ENCODE results near the gene PTPRD.

The PTPRD gene

DNA sequence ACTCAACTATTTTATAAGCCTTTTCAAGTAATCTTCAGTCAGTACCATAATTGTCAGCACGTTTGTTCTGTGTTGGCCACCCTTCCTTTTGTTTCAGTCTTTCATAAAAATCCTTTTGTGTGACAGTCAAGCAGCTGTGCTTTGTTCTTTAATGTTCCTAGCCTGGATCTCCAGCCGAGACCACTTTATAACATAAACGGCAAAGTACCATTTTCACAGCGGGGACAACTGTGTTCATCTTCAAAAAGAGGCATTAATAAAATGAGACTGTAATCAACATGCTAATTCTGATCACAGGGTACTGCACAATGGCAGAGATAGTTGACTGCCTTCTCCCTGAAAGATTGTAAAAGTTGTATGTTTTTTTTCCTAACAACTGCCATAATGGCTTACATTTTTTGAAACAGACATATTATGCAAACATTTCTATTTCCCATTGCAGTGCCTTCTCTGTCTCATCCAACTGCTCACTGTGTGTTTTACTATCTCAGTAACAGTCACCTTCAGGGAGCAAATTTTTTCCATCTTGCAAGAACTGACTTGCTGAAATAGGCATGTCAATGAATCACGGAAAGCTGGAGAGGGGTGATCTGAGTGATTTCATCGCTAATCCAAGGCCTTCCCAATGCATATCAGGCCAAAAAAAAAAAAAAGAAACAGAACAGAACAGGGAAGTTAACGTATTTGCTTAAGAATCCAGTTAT is 1984.7 kb downstream of the PTPRD start:
- no peaks in the 10 kb centered on the region for H3K27me3 Mint-ChIP-seq
- ATAC-seq: no peak

DNA sequence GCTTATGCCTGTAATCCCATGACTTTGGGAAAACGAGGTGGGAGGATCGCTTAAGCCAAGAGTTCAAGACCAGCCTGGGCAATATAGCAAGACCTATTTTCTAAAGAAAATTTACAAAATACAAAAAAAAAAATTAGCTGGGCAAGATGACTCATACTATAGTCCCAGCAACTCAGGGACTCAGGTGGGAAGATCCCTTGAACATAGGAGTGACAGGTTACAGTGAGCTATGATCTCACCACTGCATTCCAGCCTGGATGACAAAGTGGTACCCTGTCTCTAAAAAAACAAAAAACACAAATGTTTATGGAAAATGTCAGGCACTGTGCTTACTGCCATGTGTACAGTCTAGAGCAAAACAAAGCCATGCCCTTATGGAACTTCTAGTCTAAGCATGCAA is 1989.9 kb downstream of the PTPRD start:
- DNase-seq (no peak), ATAC-seq (no peak)
- Mint-ChIP-seq H3K9me3 (peaks cover 6% of the 10 kb centered on the region), H3K27ac (no peak overlapping the region), H3K4me1 (no peaks in the 10 kb centered on the region), H3K4me3 (no peak overlapping the region), H3K36me3 (ENCODE audit: low read depth) (no peaks in the 10 kb centered on the region), H3K27me3 (peaks cover 2% of the 10 kb centered on the region)

More for the DNA sequence above, 1984.7 kb downstream of the PTPRD start:
- Mint-ChIP-seq H3K36me3 (ENCODE audit: low read depth) (no peaks in the 10 kb centered on the region), H3K4me3 (no peak overlapping the region), H3K27ac (no peak overlapping the region), H3K9me3 (no peaks in the 10 kb centered on the region), H3K4me1 (no peaks in the 10 kb centered on the region)
- DNase-seq: no peak

DNA sequence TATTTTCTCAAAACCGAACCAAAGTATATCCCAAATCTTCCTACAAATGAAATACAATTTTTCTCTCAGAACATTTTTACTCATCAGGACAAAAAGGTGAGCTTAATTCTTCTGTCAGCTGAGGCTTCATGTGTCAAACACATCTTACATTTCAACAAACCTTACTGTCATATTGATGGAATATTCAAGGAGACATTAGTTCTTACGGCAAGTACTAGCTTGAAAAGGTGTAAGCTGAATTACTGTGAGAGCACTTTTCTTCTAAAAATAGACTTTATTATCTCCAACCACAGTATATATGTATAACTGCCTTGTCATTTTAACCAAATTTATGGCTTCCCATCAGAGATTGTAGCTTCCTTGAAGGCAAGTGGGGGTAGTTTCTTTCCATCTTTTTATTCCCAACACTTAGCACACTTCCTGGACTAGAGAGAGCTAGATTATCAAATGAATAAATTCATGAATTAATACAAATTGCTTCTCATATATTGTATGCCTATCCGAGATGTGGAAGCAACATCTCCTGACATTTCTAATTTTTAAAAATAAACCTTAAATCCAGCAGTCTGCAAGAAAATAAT is 1990.5 kb downstream of the PTPRD start:
- DNase-seq (no peak), ATAC-seq (no peak)
- Mint-ChIP-seq H3K4me1 (no peaks in the 10 kb centered on the region), H3K36me3 (ENCODE audit: low read depth) (no peaks in the 10 kb centered on the region), H3K27ac (no peak overlapping the region), H3K4me3 (no peak overlapping the region), H3K9me3 (peaks cover 6% of the 10 kb centered on the region), H3K27me3 (peaks cover 2% of the 10 kb centered on the region)

DNA sequence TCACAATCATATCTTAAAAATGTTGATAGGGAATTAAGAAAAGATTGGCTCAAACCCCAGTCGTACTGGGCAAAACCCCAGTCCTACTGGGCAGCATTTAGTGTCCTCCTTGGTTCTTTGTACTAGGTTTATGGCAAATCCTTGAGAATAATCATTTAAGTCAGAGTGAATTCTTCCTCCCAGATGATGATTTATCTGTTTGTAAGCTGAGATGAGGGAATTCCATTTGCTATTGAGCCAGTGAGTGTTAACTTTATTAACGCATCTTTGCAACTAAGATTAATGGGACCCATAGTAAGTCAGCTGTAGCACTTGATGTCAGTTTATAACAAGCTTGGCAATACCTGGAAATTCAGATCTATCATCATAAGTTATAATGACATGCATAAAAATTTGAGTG is 1991.4 kb downstream of the PTPRD start:
- no peak for ATAC-seq
- DNase-seq: no peak
- H3K4me1 Mint-ChIP-seq: no peaks in the 10 kb centered on the region
- no peak overlapping the region for H3K4me3 Mint-ChIP-seq
- H3K36me3 Mint-ChIP-seq (ENCODE audit: low read depth): no peaks in the 10 kb centered on the region
- H3K9me3 Mint-ChIP-seq: peaks cover 6% of the 10 kb centered on the region
- no peak overlapping the region for H3K27ac Mint-ChIP-seq
- peaks cover 2% of the 10 kb centered on the region for H3K27me3 Mint-ChIP-seq

DNA sequence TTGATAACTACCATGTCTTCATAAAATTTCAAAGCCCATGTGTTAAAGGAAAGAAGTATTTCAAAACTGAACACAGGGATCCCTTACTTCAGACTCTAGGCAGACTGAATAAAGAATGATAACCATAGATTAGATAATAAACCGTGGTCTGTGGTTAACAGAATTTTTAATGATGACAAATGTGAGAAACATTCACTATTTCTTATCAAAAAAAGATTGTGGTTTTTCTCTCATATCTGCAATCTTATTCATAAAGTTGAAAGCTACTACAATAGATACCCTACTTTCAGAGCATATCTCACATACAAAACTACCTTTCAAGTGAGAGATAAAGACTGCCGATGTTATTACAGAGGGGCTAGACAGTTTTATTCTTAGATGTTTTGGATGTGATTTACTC is 1996.4 kb downstream of the PTPRD start:
- DNase-seq: no peak
- Mint-ChIP-seq H3K36me3 (ENCODE audit: low read depth) (no peaks in the 10 kb centered on the region), H3K27ac (no peak overlapping the region), H3K27me3 (peaks cover 2% of the 10 kb centered on the region), H3K4me3 (no peak overlapping the region), H3K4me1 (no peaks in the 10 kb centered on the region), H3K9me3 (peaks cover 6% of the 10 kb centered on the region)
- no peak for ATAC-seq

DNA sequence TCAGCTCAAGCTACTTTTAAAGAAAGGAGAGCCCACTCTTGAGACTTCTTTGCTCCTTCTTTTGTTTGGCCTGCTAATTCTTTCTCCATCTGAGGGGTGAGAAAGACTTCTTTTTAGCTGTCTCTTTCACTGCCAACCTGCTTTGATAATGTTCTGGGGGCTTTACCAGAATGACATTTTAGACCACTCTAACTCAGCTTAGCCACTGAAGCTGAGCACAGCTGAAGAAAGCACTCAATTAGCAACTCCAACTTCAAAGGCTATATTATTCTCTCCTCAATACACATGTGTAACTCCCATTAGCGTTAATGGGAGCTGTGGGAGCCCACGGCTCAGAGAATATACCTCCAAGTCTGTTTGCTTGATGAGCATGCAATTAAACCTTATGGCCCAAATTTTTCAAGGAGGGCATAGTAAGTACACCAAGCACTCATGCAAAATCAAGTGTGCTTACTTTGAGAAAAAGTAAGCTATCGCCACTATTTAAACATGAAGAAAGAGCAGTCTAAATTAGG is 1997.8 kb downstream of the PTPRD start:
- no peaks in the 10 kb centered on the region for H3K36me3 Mint-ChIP-seq (ENCODE audit: low read depth)
- peaks cover 2% of the 10 kb centered on the region for H3K27me3 Mint-ChIP-seq
- ATAC-seq (no peak), DNase-seq (no peak)
- peaks cover 6% of the 10 kb centered on the region for H3K9me3 Mint-ChIP-seq
- H3K27ac Mint-ChIP-seq: no peak overlapping the region
- H3K4me3 Mint-ChIP-seq: no peak overlapping the region
- no peaks in the 10 kb centered on the region for H3K4me1 Mint-ChIP-seq

DNA sequence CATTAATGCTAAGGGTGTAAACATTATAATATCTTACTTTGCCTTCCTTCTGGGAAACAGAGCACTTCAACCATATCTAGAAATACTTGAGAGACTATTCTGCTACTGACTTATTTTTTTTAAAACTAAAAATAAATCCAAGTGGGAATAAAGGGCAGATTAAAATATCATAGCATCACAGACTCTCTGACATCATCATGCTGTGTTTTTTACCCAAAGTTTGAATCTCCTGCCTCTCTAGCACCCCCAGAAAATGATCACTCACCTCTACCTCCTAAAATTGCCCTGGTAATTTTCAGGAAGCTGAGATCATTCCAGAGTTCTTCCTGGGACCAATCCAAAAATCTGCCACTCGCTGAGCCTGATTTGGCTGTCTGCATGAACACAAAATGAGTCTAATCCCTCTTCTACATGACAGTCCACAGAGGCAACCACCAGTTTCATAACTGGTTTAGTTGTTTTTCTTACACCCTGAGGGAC is 1999.4 kb downstream of the PTPRD start:
- H3K36me3 Mint-ChIP-seq (ENCODE audit: low read depth): no peaks in the 10 kb centered on the region
- no peak overlapping the region for H3K27ac Mint-ChIP-seq
- ATAC-seq (no peak), DNase-seq (no peak)
- H3K4me1 Mint-ChIP-seq: no peaks in the 10 kb centered on the region
- no peaks in the 10 kb centered on the region for H3K9me3 Mint-ChIP-seq
- H3K27me3 Mint-ChIP-seq: no peaks in the 10 kb centered on the region
- no peak overlapping the region for H3K4me3 Mint-ChIP-seq

DNA sequence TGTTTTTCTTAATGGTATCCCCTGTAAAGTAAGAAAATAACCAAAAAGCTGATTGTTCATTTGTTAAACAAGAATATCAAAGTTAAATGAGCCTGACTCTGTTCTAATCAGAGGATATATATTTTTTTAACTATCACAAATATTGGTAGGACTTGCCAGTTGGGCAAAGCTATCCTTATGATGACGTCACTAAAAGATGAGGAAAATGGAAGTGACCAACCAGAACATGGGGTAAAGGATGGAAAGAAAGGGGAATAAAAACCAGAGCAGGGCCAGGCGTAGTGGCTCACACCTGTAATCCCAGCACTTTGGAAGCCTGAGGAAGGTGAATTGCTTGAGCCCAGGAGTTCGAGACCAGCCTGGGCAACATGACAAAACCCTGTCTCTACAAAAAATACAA is 2001.6 kb downstream of the PTPRD start:
- H3K27me3 Mint-ChIP-seq: no peaks in the 10 kb centered on the region
- ATAC-seq: no peak
- no peak for DNase-seq
- no peaks in the 10 kb centered on the region for H3K4me1 Mint-ChIP-seq
- H3K4me3 Mint-ChIP-seq: no peak overlapping the region
- no peaks in the 10 kb centered on the region for H3K36me3 Mint-ChIP-seq (ENCODE audit: low read depth)
- no peaks in the 10 kb centered on the region for H3K9me3 Mint-ChIP-seq
- H3K27ac Mint-ChIP-seq: no peak overlapping the region

DNA sequence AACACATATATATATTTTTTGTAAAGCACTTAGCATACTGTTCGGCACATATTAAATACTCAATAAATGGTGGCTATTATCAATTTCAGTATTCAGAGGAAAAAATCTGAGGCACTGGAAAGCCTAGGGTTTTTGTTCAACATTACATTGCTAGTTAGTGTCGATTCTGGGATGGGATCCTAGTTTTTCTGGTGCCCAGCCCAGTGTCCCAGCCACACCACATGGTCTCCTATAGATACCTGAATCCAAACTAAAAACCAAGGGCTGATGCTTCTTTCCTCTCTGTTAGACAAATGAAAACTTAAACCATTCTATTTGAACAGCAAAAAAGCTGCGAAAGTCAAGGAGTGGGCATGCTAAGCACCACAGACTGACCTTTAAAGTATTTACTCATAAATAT is 2002.5 kb downstream of the PTPRD start:
- ATAC-seq: no peak
- no peak overlapping the region for H3K4me3 Mint-ChIP-seq
- no peak overlapping the region for H3K27ac Mint-ChIP-seq
- no peaks in the 10 kb centered on the region for H3K36me3 Mint-ChIP-seq (ENCODE audit: low read depth)
- no peaks in the 10 kb centered on the region for H3K9me3 Mint-ChIP-seq
- no peaks in the 10 kb centered on the region for H3K27me3 Mint-ChIP-seq
- H3K4me1 Mint-ChIP-seq: no peaks in the 10 kb centered on the region
- no peak for DNase-seq

DNA sequence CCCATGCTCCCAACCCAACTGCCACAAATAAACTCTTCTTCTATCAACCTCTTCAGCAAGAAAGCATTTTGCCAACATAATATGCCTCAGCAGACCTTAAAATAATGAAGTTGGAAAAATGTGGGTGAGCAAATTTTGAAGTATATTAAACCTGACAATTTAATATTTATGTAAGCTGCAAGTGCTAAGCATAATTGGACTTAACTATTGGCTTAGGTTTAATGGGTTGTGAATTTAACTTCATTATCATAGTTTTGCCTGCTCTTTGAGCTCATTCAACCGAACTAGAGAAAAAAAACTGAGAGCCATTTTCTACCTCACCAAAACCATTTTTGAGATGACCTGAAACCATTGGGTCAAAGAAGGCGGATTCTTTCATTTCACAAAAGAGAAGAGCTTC is 2007.7 kb downstream of the PTPRD start:
- Mint-ChIP-seq H3K9me3 (no peaks in the 10 kb centered on the region), H3K4me1 (no peaks in the 10 kb centered on the region), H3K36me3 (ENCODE audit: low read depth) (no peaks in the 10 kb centered on the region), H3K27me3 (no peaks in the 10 kb centered on the region), H3K4me3 (no peak overlapping the region), H3K27ac (no peak overlapping the region)
- DNase-seq: no peak
- ATAC-seq: no peak

DNA sequence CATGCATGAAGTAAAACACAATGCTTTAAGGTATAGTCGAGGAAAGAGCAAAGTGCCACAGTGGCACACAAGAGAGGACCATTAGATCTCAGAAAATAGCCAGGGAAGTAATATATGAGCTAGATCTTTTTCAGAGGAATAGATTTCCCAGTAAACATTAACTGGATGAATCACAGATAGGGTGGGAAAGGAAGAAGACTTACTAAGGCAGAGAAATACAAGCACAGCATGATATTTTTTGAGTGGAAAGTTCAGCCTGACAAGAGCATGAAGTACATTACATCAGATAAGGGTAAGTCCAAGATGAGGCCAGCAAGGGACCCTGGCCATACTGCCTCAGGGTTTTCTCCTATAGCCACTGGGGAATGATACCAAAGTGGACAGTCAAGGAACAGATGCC is 2008.6 kb downstream of the PTPRD start:
- H3K4me3 Mint-ChIP-seq: no peak overlapping the region
- DNase-seq (no peak), ATAC-seq (no peak)
- no peaks in the 10 kb centered on the region for H3K9me3 Mint-ChIP-seq
- no peaks in the 10 kb centered on the region for H3K4me1 Mint-ChIP-seq
- H3K27me3 Mint-ChIP-seq: no peaks in the 10 kb centered on the region
- H3K36me3 Mint-ChIP-seq (ENCODE audit: low read depth): no peaks in the 10 kb centered on the region
- no peak overlapping the region for H3K27ac Mint-ChIP-seq

DNA sequence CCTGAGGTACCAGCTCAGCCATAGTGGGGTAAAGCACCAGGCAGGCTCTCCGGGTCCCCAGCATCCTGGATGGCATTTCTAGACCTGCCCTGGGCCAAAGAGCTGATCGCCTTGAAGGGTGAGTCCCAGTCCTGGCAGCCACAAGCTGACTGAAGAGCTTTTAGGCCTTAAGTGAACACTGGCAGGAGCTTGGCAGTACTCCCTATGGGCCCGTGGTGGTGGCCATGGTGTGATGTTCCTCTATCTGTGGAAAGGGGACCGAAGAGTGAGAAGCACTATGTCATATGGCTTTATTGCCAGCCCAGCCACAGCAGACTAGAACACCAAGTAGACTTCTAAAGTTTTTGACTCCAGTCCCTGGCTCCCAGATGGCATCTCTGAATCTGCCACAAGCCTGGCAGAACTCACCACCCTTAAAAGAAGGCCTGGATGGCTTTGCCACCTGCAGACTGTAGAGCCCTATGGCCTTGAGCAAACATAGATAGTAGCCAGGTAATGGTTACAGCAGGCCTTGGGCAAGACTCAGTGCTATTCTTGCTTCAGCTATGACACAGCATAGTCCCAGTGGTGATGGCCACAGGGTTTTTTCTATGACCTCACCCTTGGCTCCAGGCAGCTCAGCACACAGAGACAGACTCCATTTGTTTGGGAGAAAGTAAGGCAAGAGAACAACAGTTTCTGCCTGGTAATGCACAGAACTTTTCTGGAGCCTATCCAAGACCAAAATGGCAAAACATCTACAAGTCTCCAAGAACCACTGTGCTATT is 2011.7 kb downstream of the PTPRD start:
- Mint-ChIP-seq H3K4me3 (no peak overlapping the region), H3K27me3 (no peaks in the 10 kb centered on the region), H3K9me3 (no peaks in the 10 kb centered on the region), H3K4me1 (no peaks in the 10 kb centered on the region), H3K36me3 (ENCODE audit: low read depth) (no peaks in the 10 kb centered on the region), H3K27ac (no peak overlapping the region)
- ATAC-seq: no peak
- DNase-seq: no peak

DNA sequence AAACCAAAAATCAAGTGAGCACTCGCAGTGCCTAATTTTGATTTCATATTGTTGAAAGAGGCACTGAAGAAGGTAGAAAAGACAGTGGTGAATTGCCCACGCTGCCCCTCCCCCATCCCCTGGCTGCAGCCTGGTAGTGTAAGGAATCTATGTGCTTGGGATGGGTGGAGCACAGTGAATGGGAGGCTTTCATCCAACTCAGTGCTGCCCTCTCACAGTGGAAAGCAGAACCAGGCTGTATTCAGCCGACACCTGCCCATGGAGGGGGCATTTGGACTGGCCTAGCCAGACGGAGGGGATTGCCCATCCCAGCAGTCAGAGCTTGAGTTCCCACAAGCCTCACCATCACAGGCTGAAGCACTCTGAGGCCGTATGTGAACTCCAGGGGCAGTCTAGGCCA is 2012.9 kb downstream of the PTPRD start:
- H3K36me3 Mint-ChIP-seq (ENCODE audit: low read depth): no peaks in the 10 kb centered on the region
- no peak overlapping the region for H3K27ac Mint-ChIP-seq
- H3K9me3 Mint-ChIP-seq: no peaks in the 10 kb centered on the region
- no peaks in the 10 kb centered on the region for H3K27me3 Mint-ChIP-seq
- no peak for DNase-seq
- H3K4me3 Mint-ChIP-seq: no peak overlapping the region
- no peak for ATAC-seq
- no peaks in the 10 kb centered on the region for H3K4me1 Mint-ChIP-seq

DNA sequence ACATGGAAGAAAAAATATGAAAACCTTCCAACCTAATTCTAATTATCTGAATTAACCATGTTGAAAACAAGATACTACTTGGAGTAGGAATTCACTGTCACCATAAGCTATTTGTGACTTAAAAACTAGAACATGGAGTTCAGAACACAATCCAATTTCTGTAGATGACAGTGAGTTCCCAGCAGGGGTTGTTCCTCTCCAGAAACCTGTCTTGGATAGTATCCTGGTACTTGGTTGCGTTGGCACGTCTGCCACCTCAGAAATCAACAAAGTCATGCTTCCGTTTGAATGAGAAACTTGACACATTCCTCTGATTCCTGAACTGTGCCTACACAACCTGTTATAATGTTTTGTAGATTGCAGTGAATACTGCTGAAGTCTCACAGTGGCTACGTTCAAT is 2023.3 kb downstream of the PTPRD start:
- no peak for DNase-seq
- no peaks in the 10 kb centered on the region for H3K27me3 Mint-ChIP-seq
- H3K4me1 Mint-ChIP-seq: no peaks in the 10 kb centered on the region
- H3K4me3 Mint-ChIP-seq: no peak overlapping the region
- no peak for ATAC-seq
- H3K36me3 Mint-ChIP-seq (ENCODE audit: low read depth): no peaks in the 10 kb centered on the region
- no peak overlapping the region for H3K27ac Mint-ChIP-seq
- no peaks in the 10 kb centered on the region for H3K9me3 Mint-ChIP-seq

DNA sequence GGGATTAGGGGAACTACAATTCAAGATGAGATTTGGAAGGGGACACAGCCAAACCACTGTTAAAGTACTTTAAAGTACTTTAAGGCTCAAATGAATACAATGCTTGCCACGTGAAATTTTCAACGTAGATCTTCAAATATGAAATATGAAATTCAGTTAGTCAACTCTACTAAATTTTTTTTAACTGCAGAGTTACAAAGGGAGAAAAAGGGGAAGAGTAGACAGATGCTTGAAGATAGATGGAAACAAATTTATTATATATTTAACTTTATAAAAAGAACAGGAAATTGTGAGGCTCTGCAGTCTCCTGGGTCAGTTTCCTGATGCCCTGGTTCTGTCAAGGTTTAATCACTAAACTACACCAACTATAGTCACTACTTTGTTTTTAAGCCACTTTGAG is 2027.8 kb downstream of the PTPRD start:
- Mint-ChIP-seq H3K4me3 (no peak overlapping the region), H3K27ac (no peak overlapping the region), H3K36me3 (ENCODE audit: low read depth) (no peaks in the 10 kb centered on the region), H3K27me3 (no peaks in the 10 kb centered on the region), H3K4me1 (no peaks in the 10 kb centered on the region), H3K9me3 (no peaks in the 10 kb centered on the region)
- no peak for DNase-seq
- ATAC-seq: no peak

Data from activated naive CD8-positive, alpha-beta T cell treated with anti-CD3 and anti-CD28 coated beads, Interleukin-2, amount 50 U/mL, for 24 hours (primary cell).